Measurements from ENCODE around the gene KIFC1. TPM values are rescaled to one million over a fixed set of nuclear protein-coding genes. Genes with fewer than 3 reads are reported as not detected.

Gene KIFC1
- total and polyA plus RNA-seq, 9 of the 15 experiments (the other 6 are each of a cell fraction or from before 2014, with no cell fraction given): 1.3 to 95.2 (median 76.9) TPM

GRCh38 chr6:33417903-33418689 is 26.5 kb downstream of the KIFC1 start, which contains the start of gene CUTA (continued):
- TF ChIP-seq HOMEZ (CRISPR knock-in tag; IDR thresholded peaks at IDR 0.05) (no peak), ZNF695 (CRISPR knock-in tag; IDR thresholded peaks at IDR 0.05) (no peak), KAT8 (IDR thresholded peaks at IDR 0.05; ENCODE audit: low read depth) (no peak), NCOA6 (IDR thresholded peaks at IDR 0.05) (no peak), POLR2AphosphoS2 (IDR thresholded peaks at IDR 0.05; ENCODE audit: low read length) (no peak), FOXP1 (CRISPR knock-in tag; IDR thresholded peaks at IDR 0.05) (peak; percentile 25; the same call in 1 of the 2 replicates), ZNF609 (CRISPR knock-in tag; IDR thresholded peaks at IDR 0.05; ENCODE audit: borderline replicate concordance) (no peak), ZNF324 (CRISPR knock-in tag; IDR thresholded peaks at IDR 0.05) (no peak), CBFA2T3 (IDR thresholded peaks at IDR 0.05) (no peak; the same call in 1 of the 2 replicates), POLR2H (tag; IDR thresholded peaks at IDR 0.05; ENCODE audit: low read depth) (peak; percentile 74), TARDBP (IDR thresholded peaks at IDR 0.05) (no peak), ZNF583 (CRISPR knock-in tag; IDR thresholded peaks at IDR 0.05) (peak; percentile 60), HIVEP1 (CRISPR knock-in tag; IDR thresholded peaks at IDR 0.05) (peak; percentile 88; the same call in 1 of the 2 replicates), ZNF707 (CRISPR knock-in tag; conservative IDR thresholded peaks at IDR 0.05) (no peak; the same call in 1 of the 2 replicates), RBM22 (IDR thresholded peaks at IDR 0.05; ENCODE audit: low read depth, low read length, poor library complexity, severe bottlenecking) (no peak), SLC30A9 (CRISPR knock-in tag; IDR thresholded peaks at IDR 0.05) (no peak), SIX5 (IDR thresholded peaks at IDR 0.05; ENCODE audit: borderline replicate concordance in 1 of 2, insufficient read depth in 1 of 2, low read depth in 1 of 2, low read length in 2 of 2) (peak; percentile 19 to 36; a peak in 2 of 4 replicates), ZNF347 (CRISPR knock-in tag; IDR thresholded peaks at IDR 0.05; ENCODE audit: low read depth) (no peak), MTA1 (IDR thresholded peaks at IDR 0.05; ENCODE audit: borderline replicate concordance) (peak; percentile 93), SMC3 (conservative IDR thresholded peaks at IDR 0.05; ENCODE audit: insufficient read depth, low read depth, low read length) (no peak)
- TF ChIP-seq, protein P1, sequence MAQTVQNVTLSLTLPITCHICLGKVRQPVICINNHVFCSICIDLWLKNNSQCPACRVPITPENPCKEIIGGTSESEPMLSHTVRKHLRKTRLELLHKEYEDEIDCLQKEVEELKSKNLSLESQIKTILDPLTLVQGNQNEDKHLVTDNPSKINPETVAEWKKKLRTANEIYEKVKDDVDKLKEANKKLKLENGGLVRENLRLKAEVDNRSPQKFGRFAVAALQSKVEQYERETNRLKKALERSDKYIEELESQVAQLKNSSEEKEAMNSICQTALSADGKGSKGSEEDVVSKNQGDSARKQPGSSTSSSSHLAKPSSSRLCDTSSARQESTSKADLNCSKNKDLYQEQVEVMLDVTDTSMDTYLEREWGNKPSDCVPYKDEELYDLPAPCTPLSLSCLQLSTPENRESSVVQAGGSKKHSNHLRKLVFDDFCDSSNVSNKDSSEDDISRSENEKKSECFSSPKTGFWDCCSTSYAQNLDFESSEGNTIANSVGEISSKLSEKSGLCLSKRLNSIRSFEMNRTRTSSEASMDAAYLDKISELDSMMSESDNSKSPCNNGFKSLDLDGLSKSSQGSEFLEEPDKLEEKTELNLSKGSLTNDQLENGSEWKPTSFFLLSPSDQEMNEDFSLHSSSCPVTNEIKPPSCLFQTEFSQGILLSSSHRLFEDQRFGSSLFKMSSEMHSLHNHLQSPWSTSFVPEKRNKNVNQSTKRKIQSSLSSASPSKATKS (CRISPR knock-in tag; IDR thresholded peaks at IDR 0.05): no peak
